Measurements from ENCODE around the gene CAPN5.

Gene CAPN5

DNA sequence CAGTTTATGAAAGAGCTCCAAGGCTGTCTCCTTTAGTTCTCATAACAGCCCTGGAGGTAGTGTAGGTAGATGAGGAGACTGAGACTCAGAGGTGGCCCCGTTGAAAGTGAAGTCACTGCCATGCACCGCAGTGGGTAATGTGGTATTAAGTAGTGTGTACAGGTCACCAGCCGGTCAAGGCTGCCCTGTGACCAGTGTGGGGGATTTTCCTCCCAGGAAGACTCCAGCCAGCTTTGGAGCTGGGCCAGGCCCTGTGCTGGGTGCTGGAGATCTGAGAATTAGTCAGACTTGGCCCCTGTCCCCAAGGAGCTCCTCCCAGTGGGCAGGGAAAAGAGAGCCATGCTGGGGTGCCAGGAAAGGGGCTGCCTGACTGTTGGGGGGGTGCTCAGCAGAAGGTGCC, 41.2 kb downstream of the CAPN5 start:
- no peaks in the 10 kb centered on the region for H3K36me3 ChIP-seq (ENCODE audit: control insufficient read depth, insufficient read depth, low read length)
- no peaks in the 10 kb centered on the region; the same call in 1 of the 2 replicates for H3K27me3 ChIP-seq (replicated peaks; ENCODE audit: control insufficient read depth, insufficient read depth, low read length)
- TF ChIP-seq, protein P1, sequence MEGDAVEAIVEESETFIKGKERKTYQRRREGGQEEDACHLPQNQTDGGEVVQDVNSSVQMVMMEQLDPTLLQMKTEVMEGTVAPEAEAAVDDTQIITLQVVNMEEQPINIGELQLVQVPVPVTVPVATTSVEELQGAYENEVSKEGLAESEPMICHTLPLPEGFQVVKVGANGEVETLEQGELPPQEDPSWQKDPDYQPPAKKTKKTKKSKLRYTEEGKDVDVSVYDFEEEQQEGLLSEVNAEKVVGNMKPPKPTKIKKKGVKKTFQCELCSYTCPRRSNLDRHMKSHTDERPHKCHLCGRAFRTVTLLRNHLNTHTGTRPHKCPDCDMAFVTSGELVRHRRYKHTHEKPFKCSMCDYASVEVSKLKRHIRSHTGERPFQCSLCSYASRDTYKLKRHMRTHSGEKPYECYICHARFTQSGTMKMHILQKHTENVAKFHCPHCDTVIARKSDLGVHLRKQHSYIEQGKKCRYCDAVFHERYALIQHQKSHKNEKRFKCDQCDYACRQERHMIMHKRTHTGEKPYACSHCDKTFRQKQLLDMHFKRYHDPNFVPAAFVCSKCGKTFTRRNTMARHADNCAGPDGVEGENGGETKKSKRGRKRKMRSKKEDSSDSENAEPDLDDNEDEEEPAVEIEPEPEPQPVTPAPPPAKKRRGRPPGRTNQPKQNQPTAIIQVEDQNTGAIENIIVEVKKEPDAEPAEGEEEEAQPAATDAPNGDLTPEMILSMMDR (IDR thresholded peaks at IDR 0.05; ENCODE audit: insufficient read depth, low read length, poor library complexity, severe bottlenecking), result no peak
- no peak for DNase-seq (ENCODE audit: extremely low read depth, insufficient read length)
- no peak overlapping the region for H3K4me3 ChIP-seq (replicated peaks; ENCODE audit: low read depth, low read length)

DNA sequence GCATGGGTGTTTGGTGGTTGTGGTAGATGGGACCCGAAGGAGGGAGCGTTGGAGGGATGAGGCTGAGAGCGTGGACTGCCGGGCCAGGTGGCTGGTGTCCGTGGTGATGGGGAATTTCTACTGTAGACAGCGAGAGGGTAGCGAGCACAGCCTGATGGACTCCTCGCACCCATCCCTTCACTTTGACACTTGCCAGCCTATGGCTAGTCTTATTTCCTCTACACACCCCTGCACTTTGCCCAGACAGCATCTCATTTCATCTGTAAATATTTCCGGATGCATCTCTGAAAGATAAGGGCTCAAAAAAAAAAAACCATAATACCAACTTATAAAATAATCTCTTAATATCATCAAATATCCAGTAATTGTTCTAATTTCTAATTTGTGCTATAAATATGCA, 41.7 kb downstream of the CAPN5 start:
- TF ChIP-seq, protein P1 (IDR thresholded peaks at IDR 0.05; ENCODE audit: insufficient read depth, low read length, poor library complexity, severe bottlenecking), result no peak
- no peak overlapping the region for H3K4me3 ChIP-seq (replicated peaks; ENCODE audit: low read depth, low read length)
- no peak for DNase-seq (ENCODE audit: extremely low read depth, insufficient read length)
- H3K36me3 ChIP-seq (ENCODE audit: control insufficient read depth, insufficient read depth, low read length), result no peaks in the 10 kb centered on the region
- no peaks in the 10 kb centered on the region; the same call in 1 of the 2 replicates for H3K27me3 ChIP-seq (replicated peaks; ENCODE audit: control insufficient read depth, insufficient read depth, low read length)

- no peaks in the 10 kb centered on the region for H3K36me3 ChIP-seq (ENCODE audit: control insufficient read depth, insufficient read depth, low read length)
- TF ChIP-seq, protein P1 (IDR thresholded peaks at IDR 0.05; ENCODE audit: insufficient read depth, low read length, poor library complexity, severe bottlenecking), result no peak
- DNase-seq (ENCODE audit: extremely low read depth, insufficient read length), result no peak
- H3K4me3 ChIP-seq (replicated peaks; ENCODE audit: low read depth, low read length), result no peak overlapping the region
- H3K27me3 ChIP-seq (replicated peaks; ENCODE audit: control insufficient read depth, insufficient read depth, low read length), result no peaks in the 10 kb centered on the region
These were observed 42.7 kb downstream of the CAPN5 start for GRCh38 chr11:77109236-77110019.

DNA sequence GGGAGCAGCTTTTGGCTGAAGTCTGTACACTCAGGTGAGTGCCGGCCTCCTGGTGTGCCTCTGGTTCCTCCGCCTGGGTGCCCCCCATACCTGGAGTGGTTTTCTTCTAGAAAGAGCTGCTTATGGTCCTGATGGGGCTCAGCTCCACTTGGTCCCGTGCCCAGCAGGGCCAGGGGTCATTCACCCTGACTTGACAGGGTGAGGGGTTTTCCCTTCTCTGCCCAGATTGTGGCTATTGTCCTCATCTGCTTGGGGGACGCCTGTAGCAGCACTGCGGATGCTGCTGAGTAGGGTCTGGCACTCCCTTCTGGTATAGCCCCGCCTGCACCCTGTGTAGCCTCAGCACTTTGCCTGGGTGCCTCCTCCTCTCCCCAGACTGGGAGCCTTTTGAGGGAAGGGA, 44.1 kb downstream of the CAPN5 start:
- TF ChIP-seq, protein P1 (IDR thresholded peaks at IDR 0.05; ENCODE audit: insufficient read depth, low read length, poor library complexity, severe bottlenecking), result no peak
- H3K4me3 ChIP-seq (replicated peaks; ENCODE audit: low read depth, low read length), result no peak overlapping the region
- DNase-seq (ENCODE audit: extremely low read depth, insufficient read length), result no peak
- H3K36me3 ChIP-seq (ENCODE audit: control insufficient read depth, insufficient read depth, low read length), result no peaks in the 10 kb centered on the region
- H3K27me3 ChIP-seq (replicated peaks; ENCODE audit: control insufficient read depth, insufficient read depth, low read length), result no peaks in the 10 kb centered on the region

DNA sequence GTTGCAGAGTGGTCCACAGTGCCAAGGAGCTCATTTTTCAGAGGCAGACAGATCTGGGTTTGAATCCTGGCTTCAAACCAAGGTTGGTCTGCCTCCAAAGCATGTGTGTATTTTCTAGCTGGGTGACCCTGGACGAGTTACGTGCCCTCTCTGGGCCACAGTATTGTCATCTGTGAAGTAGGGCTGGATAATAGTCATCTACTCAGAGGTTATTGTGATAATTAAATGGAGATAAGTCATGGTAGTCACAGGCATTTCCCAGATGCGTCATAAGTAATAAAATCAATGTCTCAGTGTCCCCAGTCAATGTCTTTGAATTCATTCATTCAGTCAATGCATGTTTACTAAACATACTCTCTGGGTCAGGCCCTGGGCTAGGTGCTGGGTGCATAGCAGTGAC, 44.5 kb downstream of the CAPN5 start:
- Histone ChIP-seq H3K27me3 (replicated peaks; ENCODE audit: control insufficient read depth, insufficient read depth, low read length) (no peaks in the 10 kb centered on the region), H3K36me3 (ENCODE audit: control insufficient read depth, insufficient read depth, low read length) (no peaks in the 10 kb centered on the region), H3K4me3 (replicated peaks; ENCODE audit: low read depth, low read length) (no peak overlapping the region)
- no peak for DNase-seq (ENCODE audit: extremely low read depth, insufficient read length)
- TF ChIP-seq, protein P1 (IDR thresholded peaks at IDR 0.05; ENCODE audit: insufficient read depth, low read length, poor library complexity, severe bottlenecking), result no peak

Data from GM06990 (cell line).